DMS153 treated with DMSO at 0.1 percent for 48 hours (cell line): ENCODE measurements around the gene GALNT17.

ENCODE experiments used
- DNase-seq: peaks from one replicate; lab custom pipeline; 2025; ENCODE audit not compliant: unreplicated experiment; lab: John Stamatoyannopoulos, UW

GALNT17 gene

GRCh38 chr7:71442492-71443190, 310.7 kb downstream of the GALNT17 start:
- no peak for DNase-seq

DNA sequence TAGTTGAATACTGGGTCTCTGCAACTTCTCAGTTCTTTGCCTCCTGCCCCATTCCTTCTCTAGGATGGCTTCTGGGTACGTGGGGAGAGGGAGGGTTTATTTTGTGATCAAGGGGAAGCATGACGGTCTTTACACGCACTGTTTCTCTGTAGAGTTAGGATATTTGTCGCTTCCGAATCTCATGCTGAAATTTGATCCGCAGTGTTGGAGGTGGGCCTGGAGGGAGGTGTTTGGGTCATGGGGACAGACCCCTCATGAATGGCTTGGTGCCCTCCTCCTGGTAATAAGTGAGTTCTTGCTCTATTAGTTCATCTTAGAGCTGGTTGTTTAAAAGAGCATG, 311.2 kb downstream of the GALNT17 start:
- no peak for DNase-seq

DNA sequence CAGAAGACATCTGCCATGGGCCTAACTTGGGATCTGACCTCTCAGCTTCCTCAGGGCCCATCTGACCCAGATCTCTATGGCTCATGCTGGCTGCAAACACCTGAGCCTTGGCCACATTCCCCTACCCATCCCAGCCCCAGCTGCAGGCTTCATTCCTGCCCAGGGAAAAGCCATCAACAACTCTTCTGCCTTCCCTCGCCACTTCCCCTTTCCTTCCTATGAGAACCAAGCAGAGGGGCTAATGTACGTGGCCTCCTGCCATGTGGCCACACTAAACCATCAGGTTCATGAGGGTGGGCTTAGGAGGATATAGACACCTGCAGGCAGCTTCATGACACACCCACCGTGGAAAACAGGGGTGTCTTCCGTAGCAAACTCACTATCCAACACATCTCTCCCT, 312.2 kb downstream of the GALNT17 start:
- DNase-seq, result no peak

DNA sequence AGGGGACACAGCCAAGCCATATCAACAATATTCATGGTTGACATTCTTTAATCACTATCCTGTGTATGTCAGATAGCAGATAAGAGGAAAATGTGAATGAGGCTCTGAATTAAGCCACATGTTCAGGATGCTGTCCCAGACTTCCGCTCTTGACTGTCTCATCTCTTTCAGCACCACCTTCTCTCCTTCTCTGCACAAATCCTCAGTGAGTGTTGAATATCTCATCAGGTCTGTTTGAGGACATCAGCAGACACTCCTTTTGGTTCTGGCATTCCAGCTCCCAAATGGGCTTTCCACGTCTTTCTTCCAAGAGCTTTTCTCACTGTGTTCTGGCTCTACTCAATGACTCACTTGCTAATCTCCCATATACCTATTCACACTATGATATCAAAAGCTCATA, 321.7 kb downstream of the GALNT17 start:
- DNase-seq, result no peak

- no peak for DNase-seq
Observed at GRCh38 chr7:71454981-71455380, 323.0 kb downstream of the GALNT17 start.

- DNase-seq, result no peak
Observed at GRCh38 chr7:71457021-71457420, 325.1 kb downstream of the GALNT17 start.

GRCh38 chr7:71457846-71458590, 326.1 kb downstream of the GALNT17 start:
- no peak for DNase-seq

- no peak for DNase-seq
Observed at GRCh38 chr7:71459132-71459531, 327.2 kb downstream of the GALNT17 start.

GRCh38 chr7:71461572-71461971, 329.6 kb downstream of the GALNT17 start:
- no peak for DNase-seq

- no peak for DNase-seq
Observed at GRCh38 chr7:71465741-71466189, 333.8 kb downstream of the GALNT17 start.

GRCh38 chr7:71466448-71467145, 334.7 kb downstream of the GALNT17 start:
- DNase-seq, result no peak

GRCh38 chr7:71470326-71470725, 338.4 kb downstream of the GALNT17 start:
- no peak for DNase-seq

- no peak for DNase-seq
Observed at GRCh38 chr7:71470830-71471229, 338.9 kb downstream of the GALNT17 start.

GRCh38 chr7:71472962-71473361, 341.0 kb downstream of the GALNT17 start:
- no peak for DNase-seq

- no peak for DNase-seq
Observed at GRCh38 chr7:71473366-71473967, 341.5 kb downstream of the GALNT17 start.

DNA sequence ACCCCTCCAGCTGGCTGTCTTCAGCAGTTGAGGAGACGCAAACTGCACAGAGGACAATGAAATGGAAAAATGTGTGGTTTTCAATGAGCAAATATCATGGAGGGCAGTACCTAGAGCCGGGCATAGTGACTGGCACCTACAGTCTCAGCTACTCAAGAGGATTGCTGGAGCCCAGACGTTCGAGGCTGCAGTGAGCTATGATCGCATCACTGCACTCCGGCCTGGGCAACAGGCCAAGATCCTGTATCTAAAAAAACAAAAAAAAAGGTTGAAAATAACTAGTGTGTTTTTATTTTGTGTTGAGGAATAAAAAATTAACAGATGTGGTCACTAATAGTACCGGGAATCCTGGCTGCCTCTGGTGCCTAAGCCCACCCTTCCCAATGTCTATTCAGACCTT, 345.5 kb downstream of the GALNT17 start:
- no peak for DNase-seq

- no peak for DNase-seq
Observed at GRCh38 chr7:71479231-71479630, 347.3 kb downstream of the GALNT17 start.

GRCh38 chr7:71480791-71481190, 348.8 kb downstream of the GALNT17 start:
- DNase-seq, result no peak

- DNase-seq, result peak; percentile 86
Observed at GRCh38 chr7:71482284-71482683, 350.3 kb downstream of the GALNT17 start.

DNA sequence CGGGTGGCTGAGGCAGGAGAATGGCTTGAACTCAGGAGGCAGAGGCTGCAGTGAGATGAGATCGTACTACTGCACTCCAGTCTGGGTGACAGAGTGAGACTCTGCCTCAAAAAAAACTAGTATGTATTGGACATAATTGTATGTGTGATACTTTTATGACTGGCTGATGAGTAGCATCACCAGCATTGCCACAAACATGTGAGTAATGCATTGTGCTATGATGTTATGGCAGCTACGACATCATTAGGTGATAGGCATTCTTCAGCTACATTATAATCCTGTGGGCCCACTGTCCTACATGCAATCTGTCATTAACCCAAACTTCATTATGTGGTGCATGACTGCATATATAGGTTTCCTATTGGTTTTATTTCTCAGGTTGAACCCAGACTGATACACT, 352.4 kb downstream of the GALNT17 start:
- DNase-seq, result no peak

DNA sequence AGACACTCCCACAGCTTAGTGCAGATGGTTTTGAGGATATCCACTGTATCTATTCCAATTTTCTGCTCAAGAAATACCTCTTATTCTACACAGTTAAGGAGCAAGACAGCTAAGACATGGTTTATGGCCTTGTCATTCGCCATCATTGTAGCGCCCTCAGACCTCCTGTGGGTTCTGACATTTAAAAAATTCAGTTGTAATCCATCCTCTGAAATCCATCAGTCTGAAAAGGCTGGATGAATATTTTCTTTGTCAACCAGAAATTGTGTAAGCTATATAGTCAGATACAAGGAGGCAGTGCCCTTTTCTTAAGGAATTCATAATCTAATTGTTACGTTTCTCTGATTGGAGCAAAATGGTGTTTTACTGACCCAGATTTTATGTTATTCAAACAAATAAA, 353.6 kb downstream of the GALNT17 start:
- DNase-seq, result no peak

- no peak for DNase-seq
Observed at GRCh38 chr7:71486414-71486813, 354.5 kb downstream of the GALNT17 start.
